Mucosa of descending colon (tissue), 3 donors: Measurements from ENCODE around the gene RALGAPA1. TPM values are rescaled to one million over a fixed set of nuclear protein-coding genes. Genes with fewer than 3 reads are reported as not detected.
"Not testable (repeated sequence)": the region's sequence is repeated elsewhere in the genome, so short reads cannot be mapped to it uniquely, and the experiment has no call there.

ENCODE experiments used
- ATAC-seq: fragments of 200-7000 bp; cut with Tn5 transposase; one replicate; pipeline ENCODE4 v1.9.1; 2020; ENCODE audit warnings: mild to moderate bottlenecking, moderate library complexity
- DNase-seq, 3 donors: peaks; one replicate each; pipeline ENCODE4 v3.0.0-alpha.2; 2020
- H3K36me3 ChIP-seq: fragments of 200-600 bp; one replicate; pipeline ENCODE4 v1.8.0; 2021; ENCODE audit warnings: low read depth, mild to moderate bottlenecking
- H3K4me1 ChIP-seq: fragments of 200-600 bp; one replicate; pipeline ENCODE4 v1.8.0; 2021; ENCODE audit warnings: low read depth, mild to moderate bottlenecking
- H3K4me3 ChIP-seq: fragments of 200-600 bp; one replicate; pipeline ENCODE4 v1.8.0; 2021; ENCODE audit warnings: mild to moderate bottlenecking
- H3K9me3 ChIP-seq: fragments of 200-600 bp; one replicate; pipeline ENCODE4 v1.8.0; 2021; ENCODE audit warnings: mild to moderate bottlenecking
- intact Hi-C, 2 donors: fragments of 100-400 bp; cut with DNase I in 1 of 2; cut with micrococcal nuclease in 1 of 2; formaldehyde crosslinking; loops; one replicate each; pipeline versions ENCODE4 v1.11.0 to v1.11.1; 2022; cut with DNase I, micrococcal nuclease
- total RNA-seq, 3 donors: library from RNA; stranded (reverse); fragmentation: NEBNext Ultra II Directional in 2 of 3; extraction: Animal tissue kit (Norgen Biotek cat#: 25700) in 2 of 3; gene quantifications; one replicate each; pipeline versions ENCODE4 v1.2.1 to v1.2.4, GENCODE V29; 2021 to 2023
- TF ChIP-seq, protein P1 (sequence below): fragments of 200-600 bp; IDR thresholded peaks from one replicate; pipeline ENCODE4 v1.8.0; 2022; ENCODE audit warnings: antibody characterized with exemption, mild to moderate bottlenecking
- donor health status: DM: no; HTN: no; CAD: no; lungs with moderate emphysema.
- donor health status: DM: no; HTN: no; CAD: no.
- donor health status: DM: no; HTN: yes; CAD: no.

Gene RALGAPA1
- total RNA-seq, 3 donors from 2014 or later, result 64.4 to 92.1 (median 90.6) TPM

GRCh38 chr14:35632676-35633075, 176.4 kb downstream of the RALGAPA1 start:
- no peak overlapping the region for H3K4me3 ChIP-seq
- TF ChIP-seq, protein P1, sequence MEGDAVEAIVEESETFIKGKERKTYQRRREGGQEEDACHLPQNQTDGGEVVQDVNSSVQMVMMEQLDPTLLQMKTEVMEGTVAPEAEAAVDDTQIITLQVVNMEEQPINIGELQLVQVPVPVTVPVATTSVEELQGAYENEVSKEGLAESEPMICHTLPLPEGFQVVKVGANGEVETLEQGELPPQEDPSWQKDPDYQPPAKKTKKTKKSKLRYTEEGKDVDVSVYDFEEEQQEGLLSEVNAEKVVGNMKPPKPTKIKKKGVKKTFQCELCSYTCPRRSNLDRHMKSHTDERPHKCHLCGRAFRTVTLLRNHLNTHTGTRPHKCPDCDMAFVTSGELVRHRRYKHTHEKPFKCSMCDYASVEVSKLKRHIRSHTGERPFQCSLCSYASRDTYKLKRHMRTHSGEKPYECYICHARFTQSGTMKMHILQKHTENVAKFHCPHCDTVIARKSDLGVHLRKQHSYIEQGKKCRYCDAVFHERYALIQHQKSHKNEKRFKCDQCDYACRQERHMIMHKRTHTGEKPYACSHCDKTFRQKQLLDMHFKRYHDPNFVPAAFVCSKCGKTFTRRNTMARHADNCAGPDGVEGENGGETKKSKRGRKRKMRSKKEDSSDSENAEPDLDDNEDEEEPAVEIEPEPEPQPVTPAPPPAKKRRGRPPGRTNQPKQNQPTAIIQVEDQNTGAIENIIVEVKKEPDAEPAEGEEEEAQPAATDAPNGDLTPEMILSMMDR, result no peak
- intact Hi-C loops, result no loop called here
- H3K4me1 ChIP-seq, result no peaks in the 10 kb centered on the region
- ATAC-seq, result no peak
- no peaks in the 10 kb centered on the region for H3K9me3 ChIP-seq
- no peak for DNase-seq
- H3K36me3 ChIP-seq, result no peaks in the 10 kb centered on the region

DNA sequence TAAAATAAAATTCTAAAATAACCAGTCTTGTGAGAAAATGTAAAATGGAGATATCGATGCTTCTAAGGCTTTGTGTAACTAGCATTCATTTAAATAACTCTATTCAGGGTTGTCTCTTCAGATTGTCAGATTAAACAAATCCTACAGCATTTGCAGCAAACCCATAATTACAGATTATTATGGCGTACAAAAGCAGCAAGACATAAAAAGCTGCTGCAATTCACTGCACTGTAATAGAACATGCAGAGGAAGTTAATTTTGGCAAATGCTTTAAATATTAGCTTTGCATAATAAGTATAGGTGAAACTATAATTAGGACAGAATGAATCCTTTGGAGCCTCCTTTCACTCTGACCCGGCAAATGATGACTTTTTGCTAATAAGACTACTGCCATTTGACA, 176.8 kb downstream of the RALGAPA1 start:
- Histone ChIP-seq H3K4me3 (no peak overlapping the region), H3K4me1 (no peaks in the 10 kb centered on the region), H3K36me3 (no peaks in the 10 kb centered on the region), H3K9me3 (no peaks in the 10 kb centered on the region)
- intact Hi-C loops, result no loop called here
- ATAC-seq (no peak), DNase-seq (no peak)
- TF ChIP-seq, protein P1, result no peak

DNA sequence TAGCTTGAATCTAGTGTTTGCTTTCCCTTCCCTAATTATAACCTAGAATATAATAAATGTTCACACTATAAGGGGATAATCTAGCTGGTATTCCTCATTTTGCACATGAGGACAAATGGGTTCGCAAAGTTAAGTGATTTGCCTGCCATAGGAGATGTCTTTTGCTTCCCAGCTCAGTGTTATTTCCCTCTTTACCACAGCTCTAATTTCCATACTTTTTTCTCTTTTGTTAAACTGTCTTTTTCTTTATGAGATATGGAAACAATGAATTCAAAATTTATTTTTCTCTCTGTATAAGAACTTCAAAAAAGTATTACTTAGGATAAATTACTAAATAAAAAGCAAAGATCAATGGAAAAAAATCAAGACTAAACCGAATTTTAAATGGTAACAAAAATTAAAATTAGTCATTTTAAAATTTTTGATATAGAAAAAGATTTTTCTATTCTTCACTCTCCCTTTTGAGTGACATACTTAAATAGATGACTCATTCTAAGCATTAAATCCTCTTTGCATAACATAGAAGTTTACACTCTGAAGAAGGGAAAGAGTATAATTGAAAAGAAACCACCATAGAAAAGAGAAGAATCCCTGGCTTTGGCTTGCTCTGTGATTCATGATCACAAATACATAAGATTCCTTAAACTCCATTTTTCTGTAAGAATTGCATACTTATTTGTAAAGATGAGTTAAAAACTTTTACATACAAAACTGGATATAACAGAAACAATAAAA, 177.9 kb downstream of the RALGAPA1 start:
- Histone ChIP-seq H3K36me3 (no peaks in the 10 kb centered on the region), H3K4me3 (no peak overlapping the region), H3K9me3 (no peaks in the 10 kb centered on the region), H3K4me1 (no peaks in the 10 kb centered on the region)
- TF ChIP-seq, protein P1, result no peak
- no peak for DNase-seq
- intact Hi-C loops, result no loop called here
- ATAC-seq, result no peak

DNA sequence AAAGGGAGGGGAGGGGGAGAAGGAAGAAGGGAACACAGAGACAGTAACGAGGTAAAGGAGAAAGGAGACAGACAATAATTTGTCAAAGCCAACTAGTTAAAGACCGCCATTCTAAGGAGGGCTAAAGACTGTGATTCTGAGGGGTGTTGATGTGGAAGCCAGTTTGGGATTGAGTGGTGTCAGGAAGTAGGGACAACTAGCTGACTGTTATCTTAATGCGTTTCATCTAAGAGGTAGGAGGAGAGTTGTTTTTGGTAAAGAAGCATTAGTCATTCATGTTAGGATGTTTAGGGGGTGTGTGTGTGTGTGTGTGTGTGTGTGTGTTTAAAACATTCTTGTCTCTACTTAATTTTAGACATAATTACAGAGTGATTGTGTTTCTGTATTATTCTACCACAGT, 180.1 kb downstream of the RALGAPA1 start:
- Histone ChIP-seq H3K36me3 (no peaks in the 10 kb centered on the region), H3K4me1 (no peaks in the 10 kb centered on the region), H3K4me3 (no peak overlapping the region), H3K9me3 (no peaks in the 10 kb centered on the region)
- intact Hi-C loops, result no loop called here
- DNase-seq (no peak), ATAC-seq (no peak)
- TF ChIP-seq, protein P1, result no peak

- DNase-seq, ATAC-seq, H3K4me3 ChIP-seq, H3K9me3 ChIP-seq, intact Hi-C loops, H3K36me3 ChIP-seq, H3K4me1 ChIP-seq: not testable (repeated sequence)
Measured at GRCh38 chr14:35626947-35627346, 182.1 kb downstream of the RALGAPA1 start.

GRCh38 chr14:35621996-35622395, 187.1 kb downstream of the RALGAPA1 start:
- H3K36me3 ChIP-seq, H3K9me3 ChIP-seq, H3K4me3 ChIP-seq, DNase-seq, ATAC-seq, intact Hi-C loops, H3K4me1 ChIP-seq: not testable (repeated sequence)

DNA sequence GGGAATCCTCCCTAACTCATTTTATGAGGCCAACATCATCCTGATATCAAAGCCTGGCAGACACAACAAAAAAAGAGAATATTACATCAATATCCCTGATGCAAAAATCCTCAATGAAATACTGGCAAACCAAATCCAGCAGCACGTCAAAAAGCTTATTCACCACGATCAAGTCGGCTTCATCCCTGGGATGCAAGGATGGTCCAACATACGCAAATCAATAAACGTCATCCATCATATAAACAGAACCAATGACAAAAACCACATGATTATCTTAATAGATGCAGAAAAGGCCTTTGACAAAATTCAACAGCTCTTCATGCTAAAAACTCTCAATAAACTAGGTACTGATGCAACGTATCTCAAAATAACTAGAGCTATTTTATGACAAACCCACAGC, 189.1 kb downstream of the RALGAPA1 start:
- ATAC-seq, DNase-seq: not testable (repeated sequence)

DNA sequence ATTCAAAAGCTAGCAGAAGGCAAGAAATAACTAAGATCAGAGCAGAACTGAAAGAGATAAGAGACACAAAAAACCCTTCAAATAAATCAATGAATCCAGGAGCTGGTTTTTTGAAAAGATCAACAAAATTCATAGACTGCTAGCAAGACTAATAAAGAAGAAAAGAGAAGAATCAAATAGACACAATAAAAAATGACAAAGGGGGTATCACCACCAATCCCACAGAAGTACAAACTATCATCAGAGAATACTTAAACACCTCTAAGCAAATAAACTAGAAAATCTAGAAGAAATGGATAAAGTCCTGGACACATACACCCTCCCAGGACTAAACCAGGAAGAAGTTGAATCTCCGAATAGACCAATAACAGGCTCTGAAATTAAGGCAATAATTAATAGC, 189.6 kb downstream of the RALGAPA1 start:
- H3K4me1 ChIP-seq, H3K36me3 ChIP-seq, H3K9me3 ChIP-seq, intact Hi-C loops, DNase-seq, ATAC-seq, H3K4me3 ChIP-seq: not testable (repeated sequence)

More for the DNA sequence above, 189.1 kb downstream of the RALGAPA1 start:
- H3K9me3 ChIP-seq, intact Hi-C loops, H3K4me1 ChIP-seq, H3K4me3 ChIP-seq, H3K36me3 ChIP-seq: not testable (repeated sequence)
